Medulla oblongata (tissue), 1 donor: ENCODE measurements around the gene METTL5.

Source experiments
- DNase-seq: peaks from one replicate; pipeline ENCODE4 v3.0.0-alpha.2; 2015; ENCODE audit errors: extremely low spot score

Gene METTL5

GRCh38 chr2:169781249-169782013 is 43.3 kb downstream of the METTL5 start:
- no peak for DNase-seq

GRCh38 chr2:169778446-169778845 is 46.3 kb downstream of the METTL5 start:
- DNase-seq: no peak

- no peak for DNase-seq
Observed at GRCh38 chr2:169776252-169776761, 48.4 kb downstream of the METTL5 start.

GRCh38 chr2:169775765-169776164 is 48.9 kb downstream of the METTL5 start:
- no peak for DNase-seq

- DNase-seq: no peak
Observed at GRCh38 chr2:169775354-169775753, 49.4 kb downstream of the METTL5 start.

GRCh38 chr2:169772651-169773050 is 52.1 kb downstream of the METTL5 start:
- no peak for DNase-seq

- no peak for DNase-seq
Observed at GRCh38 chr2:169771612-169772011, 53.1 kb downstream of the METTL5 start.

- DNase-seq: peak; percentile 18
Observed at GRCh38 chr2:169771021-169771420, 53.7 kb downstream of the METTL5 start.

GRCh38 chr2:169768262-169768995 is 56.3 kb downstream of the METTL5 start:
- DNase-seq: no peak

GRCh38 chr2:169767243-169767888 is 57.3 kb downstream of the METTL5 start:
- peak; percentile 74 for DNase-seq

- no peak for DNase-seq
Observed at GRCh38 chr2:169765523-169765922, 59.2 kb downstream of the METTL5 start.

GRCh38 chr2:169761970-169762292 is 62.8 kb downstream of the METTL5 start:
- no peak for DNase-seq
